SK-N-SH treated with all-trans-retinoic acid at 6 μM for 48 hours (cell line): ENCODE data around the gene KCNQ5.

Source experiments
- ESRRG ChIP-seq: fragments of 250-450 bp; sonication (Bioruptor Pico); IDR thresholded peaks from 2 replicates; pipeline ENCODE4 v1.6.1; 2021; ENCODE audit warnings: mild to moderate bottlenecking
- TCF4 ChIP-seq: fragments of 250-450 bp; sonication (Bioruptor Pico); IDR thresholded peaks from 2 replicates; pipeline ENCODE4 v1.8.0; 2021; ENCODE audit warnings: mild to moderate bottlenecking, moderate library complexity, borderline replicate concordance

DNA sequence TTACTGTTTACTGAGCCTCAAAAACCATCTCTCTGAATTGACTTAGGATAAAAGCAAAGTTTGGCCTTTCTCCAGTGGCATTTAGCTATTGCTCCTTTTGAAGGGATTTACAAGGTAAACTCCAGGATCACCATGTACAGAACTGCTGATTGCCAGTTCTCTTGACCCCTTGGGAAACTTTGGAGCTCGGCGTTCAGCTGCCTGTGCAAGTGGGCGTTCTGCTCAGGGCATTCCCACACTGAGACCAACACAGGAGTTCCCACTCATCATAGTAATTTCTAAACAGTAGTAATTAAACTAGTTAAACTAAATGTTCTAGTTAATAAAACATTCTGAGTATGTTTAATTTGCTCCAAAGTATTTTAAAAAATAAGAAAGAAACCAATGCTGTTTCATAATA lies 14.9 kb downstream of the KCNQ5 start:
- TF ChIP-seq TCF4: no peak
- no peak for TF ChIP-seq ESRRG (CRISPR knock-in tag)
